Peyer's patch (tissue), 4 donors: ENCODE results near the gene CHST15.

Experiments used
- CTCF ChIP-seq, 6 experiments: fragments of 450-650 bp in 4 of 6; fragments of 200-600 bp in 2 of 6; sonication (generic) in 1 of 6; IDR thresholded peaks; one replicate each; pipeline ENCODE4 v1.5.1; 2017 to 2019; ENCODE audit warnings: antibody characterized with exemption in 6 of 6, mild to moderate bottlenecking in 3 of 6, moderate library complexity in 1 of 6
- POLR2A ChIP-seq, 2 donors: fragments of 450-650 bp; IDR thresholded peaks; one replicate each; pipeline ENCODE4 v1.5.1; 2017; ENCODE audit warnings: antibody characterized with exemption in 2 of 2, mild to moderate bottlenecking in 2 of 2, moderate library complexity in 2 of 2

DNA sequence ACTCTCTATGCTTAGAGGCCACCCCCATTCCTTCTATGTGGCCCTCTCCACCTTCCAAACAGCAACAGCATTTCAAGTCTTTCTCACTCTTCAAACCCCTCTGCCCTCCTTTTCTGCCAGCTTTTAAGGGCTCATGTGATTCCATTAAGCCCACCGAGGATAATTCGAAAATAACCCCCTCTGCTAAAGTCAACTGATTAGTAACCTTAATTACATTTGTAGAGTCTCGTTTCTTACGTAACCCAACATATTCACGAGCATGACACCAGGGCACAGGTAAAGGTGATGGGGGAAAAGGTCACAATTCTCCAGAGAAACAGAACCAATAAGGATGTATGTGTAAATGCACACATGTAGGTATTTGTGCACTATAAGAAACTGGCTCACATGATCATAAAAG, 6.7 kb upstream of the CHST15 start:
- no peak for TF ChIP-seq CTCF (IDR thresholded peaks at IDR 0.05)
- no peak for TF ChIP-seq POLR2A (IDR thresholded peaks at IDR 0.05)
